D341Med (cell line): ENCODE data around the gene CMTR2.
A peak's percentile ranks its signal among the peaks of the same experiment; 100 is the strongest.
"Not testable (repeated sequence)": the region's sequence is repeated elsewhere in the genome, so short reads cannot be mapped to it uniquely, and the experiment has no call there.

Source experiments
- DNase-seq: peaks from one replicate; pipeline ENCODE4 v3.0.0; 2012; ENCODE audit warnings: low spot score

Gene CMTR2

GRCh38 chr16:71288890-71289731 lies at the start of gene CMTR2:
TSS of gene CMTR2 (minus strand) at chr16:71289402. CDS start at chr16:71285920, 3,482 bp downstream.
- peak; percentile 96 for DNase-seq

GRCh38 chr16:71338632-71339031 lies 49.4 kb upstream of the CMTR2 start:
- no peak for DNase-seq

- DNase-seq, result no peak
Observed at GRCh38 chr16:71338193-71338592, 49.0 kb upstream of the CMTR2 start.

- no peak for DNase-seq
Observed at GRCh38 chr16:71337631-71338030, 48.4 kb upstream of the CMTR2 start.

GRCh38 chr16:71328151-71328550 lies 38.9 kb upstream of the CMTR2 start:
- DNase-seq, result no peak

- DNase-seq, result no peak
Observed at GRCh38 chr16:71327720-71328119, 38.5 kb upstream of the CMTR2 start.

GRCh38 chr16:71319999-71320398 lies 30.8 kb upstream of the CMTR2 start:
- no peak for DNase-seq

GRCh38 chr16:71315269-71315668 lies 26.1 kb upstream of the CMTR2 start:
- DNase-seq, result no peak

GRCh38 chr16:71313591-71313990 lies 24.4 kb upstream of the CMTR2 start:
- not testable (repeated sequence) for DNase-seq

- peak; percentile 66 for DNase-seq
Observed at GRCh38 chr16:71311553-71312158, 22.5 kb upstream of the CMTR2 start.

GRCh38 chr16:71303938-71304337 lies 14.7 kb upstream of the CMTR2 start:
- no peak for DNase-seq

- no peak for DNase-seq
Observed at GRCh38 chr16:71297341-71297634, 8.1 kb upstream of the CMTR2 start.

GRCh38 chr16:71296584-71297340 lies 7.6 kb upstream of the CMTR2 start:
- DNase-seq, result no peak

- DNase-seq, result no peak
Observed at GRCh38 chr16:71295950-71296349, 6.7 kb upstream of the CMTR2 start.

GRCh38 chr16:71293919-71294318 lies 4.7 kb upstream of the CMTR2 start:
- DNase-seq, result no peak

GRCh38 chr16:71292095-71292494 lies 2.9 kb upstream of the CMTR2 start:
- DNase-seq, result not testable (repeated sequence)

- DNase-seq, result no peak
Observed at GRCh38 chr16:71289732-71290062, 495 bp upstream of the CMTR2 start.

GRCh38 chr16:71288570-71288889 lies 672 bp downstream of the CMTR2 start:
- no peak for DNase-seq

GRCh38 chr16:71287911-71288310 lies 1.3 kb downstream of the CMTR2 start:
- DNase-seq, result no peak

- no peak for DNase-seq
Observed at GRCh38 chr16:71287454-71287853, 1.7 kb downstream of the CMTR2 start.

GRCh38 chr16:71283612-71284011 lies 5.6 kb downstream of the CMTR2 start:
- DNase-seq, result no peak

- no peak for DNase-seq
Observed at GRCh38 chr16:71282943-71283342, 6.3 kb downstream of the CMTR2 start.

- no peak for DNase-seq
Observed at GRCh38 chr16:71276589-71277334, 12.4 kb downstream of the CMTR2 start.
